Nephron (organoid): ENCODE data around the gene PCIF1.
A peak's percentile ranks its signal among the peaks of the same experiment; 100 is the strongest.

Experiments used
- H3K27ac Mint-ChIP-seq, 3 experiments: 2 replicates each; pipeline ENCODE4 v1.8.0; 2020; ENCODE audit warnings: mixed read lengths in 3 of 3, mild to moderate bottlenecking in 2 of 3, moderate library complexity in 1 of 3
- H3K27me3 Mint-ChIP-seq: 2 replicates; pipeline ENCODE4 v1.8.0; 2021; ENCODE audit warnings: low read depth, mild to moderate bottlenecking, moderate library complexity, mixed read lengths
- H3K36me3 Mint-ChIP-seq: 2 replicates; pipeline ENCODE4 v1.8.0; 2020; ENCODE audit warnings: low read depth, mixed read lengths
- H3K4me1 Mint-ChIP-seq: 2 replicates; pipeline ENCODE4 v1.8.0; 2020; ENCODE audit warnings: mixed read lengths
- H3K4me3 Mint-ChIP-seq, 3 experiments: 2 replicates each; pipeline ENCODE4 v1.8.0; 2020; ENCODE audit warnings: mild to moderate bottlenecking in 3 of 3, mixed read lengths in 3 of 3, moderate library complexity in 2 of 3
- H3K9me3 Mint-ChIP-seq: 2 replicates; pipeline ENCODE4 v1.8.0; 2020; ENCODE audit warnings: mixed read lengths
- CTCF ChIP-seq, 3 experiments: fragments of 200-600 bp; sonication (generic); IDR thresholded peaks; one replicate each; pipeline ENCODE4 v1.5.0; 2021; ENCODE audit warnings: antibody characterized with exemption in 3 of 3; ENCODE audit not compliant: unreplicated experiment in 3 of 3

Gene PCIF1

DNA sequence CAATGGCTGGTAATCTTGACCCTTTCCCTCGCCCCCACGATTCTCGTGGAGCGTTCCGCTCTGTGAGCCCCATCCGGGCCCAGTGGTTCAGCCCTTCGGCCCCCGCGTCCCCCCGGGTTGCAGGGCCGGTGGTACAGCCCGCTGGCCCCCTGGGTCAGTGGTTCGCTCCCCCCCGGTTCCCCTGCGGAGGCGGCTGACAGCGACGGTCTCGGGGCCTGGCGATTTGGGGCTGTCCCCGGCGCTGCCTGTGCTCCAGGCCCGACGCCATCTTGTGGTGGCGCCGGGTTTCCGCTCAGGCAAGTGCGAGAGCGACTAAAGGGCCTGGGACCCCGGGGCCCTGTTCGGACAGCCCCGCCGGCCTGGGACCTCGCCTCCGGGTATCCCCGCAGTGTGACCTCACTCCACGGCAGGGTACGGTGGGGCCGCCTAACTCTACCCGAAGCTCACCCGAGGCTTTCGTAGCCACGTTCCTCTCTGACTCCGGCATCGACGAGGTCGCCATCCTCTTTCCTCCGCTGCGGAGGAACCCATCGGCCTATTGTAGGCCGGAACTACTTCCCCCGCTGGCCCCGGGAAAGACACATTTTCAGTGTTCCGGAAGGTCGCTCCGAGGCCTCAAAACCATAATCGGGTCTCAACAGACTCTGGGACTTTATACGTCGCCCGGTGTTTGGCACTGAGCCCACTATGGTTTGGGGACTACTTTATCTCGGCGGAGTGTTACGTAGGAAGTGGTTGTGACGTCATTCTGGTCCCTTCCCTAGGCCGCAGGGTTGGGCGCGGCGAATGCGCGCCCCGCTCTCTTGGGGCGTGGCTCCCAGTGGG lies 37.4 kb downstream of the PCIF1 start, which contains the start of gene ZNF335:
Gene ZNF335, minus strand, starts transcription at position 529 of the 825 bp plus-strand sequence. CDS start 793 bp downstream, outside the sequence.
- peaks cover 15% of the 10 kb centered on the region for H3K27me3 Mint-ChIP-seq
- H3K27ac Mint-ChIP-seq, result peak within 1 kb of the TSS; percentile 100
- TF ChIP-seq CTCF (IDR thresholded peaks at IDR 0.05; ENCODE audit: unreplicated experiment in 3 of 3), result peak in 1 of 3 experiments; percentile 16
- H3K4me3 Mint-ChIP-seq, result peak within 1 kb of the TSS; percentile 87 to 90 (median 88)
- peaks cover 8% of the 10 kb centered on the region for H3K36me3 Mint-ChIP-seq
- H3K9me3 Mint-ChIP-seq, result no peaks in the 10 kb centered on the region
- H3K4me1 Mint-ChIP-seq, result peaks cover 13% of the 10 kb centered on the region

DNA sequence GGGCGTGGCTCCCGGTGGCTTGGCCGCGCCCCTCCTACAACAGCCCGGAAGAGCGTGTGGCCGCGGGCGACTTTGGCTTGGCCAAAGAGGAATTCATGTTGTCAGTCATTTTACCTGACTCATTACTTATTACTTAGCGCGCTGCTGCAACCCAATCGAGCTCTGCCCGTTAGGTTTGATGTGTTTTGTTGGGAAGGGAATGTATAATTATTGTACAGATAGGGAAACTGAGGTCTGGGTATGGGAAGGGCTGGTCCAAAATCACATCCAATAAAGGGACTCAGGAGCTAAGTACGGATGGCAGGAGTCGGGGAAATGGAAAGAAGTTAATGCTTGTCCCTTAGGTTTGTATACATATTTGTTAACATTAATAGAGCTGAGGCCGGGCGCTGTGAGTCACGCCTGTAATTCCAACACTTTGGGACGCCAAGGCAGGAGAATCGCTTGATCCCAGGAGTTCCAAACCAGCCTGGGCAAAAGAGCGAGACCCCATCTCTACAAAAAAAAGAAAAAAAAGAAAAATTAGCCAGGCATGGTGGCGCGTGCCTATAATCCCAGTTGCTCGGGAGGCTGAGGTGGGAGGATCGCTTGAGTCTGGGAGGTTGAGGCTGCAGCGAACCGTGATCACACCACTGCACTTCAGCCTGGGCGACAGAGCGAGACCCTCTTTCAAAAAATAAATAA lies 38.2 kb downstream of the PCIF1 start:
- H3K27me3 Mint-ChIP-seq, result peaks cover 15% of the 10 kb centered on the region
- H3K4me3 Mint-ChIP-seq, result peak overlapping the region; percentile 87 to 90 (median 88)
- peak overlapping the region; percentile 100 for H3K27ac Mint-ChIP-seq
- H3K4me1 Mint-ChIP-seq, result peaks cover 13% of the 10 kb centered on the region
- no peaks in the 10 kb centered on the region for H3K36me3 Mint-ChIP-seq
- no peaks in the 10 kb centered on the region for H3K9me3 Mint-ChIP-seq
- TF ChIP-seq CTCF (IDR thresholded peaks at IDR 0.05; ENCODE audit: unreplicated experiment in 3 of 3), result no peak

DNA sequence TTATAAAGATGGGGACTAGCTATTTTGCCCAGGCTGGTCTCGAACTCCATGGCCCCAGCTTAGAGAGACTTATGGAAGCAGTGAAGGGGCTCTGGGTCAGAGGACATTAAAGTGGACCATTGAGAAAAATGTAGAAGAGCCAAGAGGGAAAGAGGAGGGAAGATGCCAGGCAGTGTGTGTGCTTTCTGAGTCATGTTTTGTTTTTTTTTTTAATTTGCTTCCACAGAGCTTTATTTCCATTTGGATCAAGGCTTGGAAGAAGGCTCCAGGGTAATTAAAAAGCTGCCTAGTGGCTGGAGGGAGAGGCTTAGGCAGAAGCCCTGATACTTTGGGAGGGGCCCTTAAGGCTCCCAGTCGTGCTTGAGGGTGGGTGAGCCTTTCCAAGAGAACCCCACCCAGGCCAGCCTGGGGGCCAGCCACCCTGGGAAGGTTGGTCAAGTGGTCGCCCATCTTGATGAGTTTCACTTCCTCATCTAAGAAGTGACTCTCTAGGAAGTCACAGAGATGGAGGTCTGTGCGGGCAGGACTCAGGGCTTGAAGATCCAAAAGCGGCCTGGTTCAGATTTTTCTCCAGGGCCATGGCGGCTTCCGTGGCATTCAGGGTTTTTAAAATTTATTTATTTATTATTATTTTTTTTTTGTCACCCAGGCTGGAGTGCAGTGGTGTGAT lies 40.5 kb downstream of the PCIF1 start:
- Mint-ChIP-seq H3K9me3 (no peaks in the 10 kb centered on the region), H3K27me3 (peaks cover 23% of the 10 kb centered on the region), H3K36me3 (no peaks in the 10 kb centered on the region), H3K4me1 (peaks cover 11% of the 10 kb centered on the region), H3K4me3 (no peak overlapping the region), H3K27ac (no peak overlapping the region)
- no peak for TF ChIP-seq CTCF (IDR thresholded peaks at IDR 0.05; ENCODE audit: unreplicated experiment in 3 of 3)

DNA sequence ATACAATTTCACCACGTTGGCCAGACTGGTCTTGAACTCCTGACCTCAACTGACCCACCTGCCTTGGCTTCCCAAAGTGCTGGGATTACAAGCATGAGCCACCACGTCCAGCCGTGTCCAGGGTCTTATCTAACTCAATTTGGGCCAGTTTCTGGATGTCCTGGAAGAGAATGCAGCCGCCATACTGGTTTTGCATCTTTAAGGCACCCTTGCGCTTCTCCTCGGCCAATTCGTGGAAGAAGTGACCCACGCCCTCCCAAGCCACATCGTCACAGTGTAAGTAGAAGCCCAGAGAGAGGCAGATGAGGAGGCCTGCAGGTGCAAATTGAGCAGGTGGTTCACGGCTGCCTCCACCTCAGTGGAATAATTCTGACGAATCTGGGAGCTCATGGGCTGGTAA lies 41.2 kb downstream of the PCIF1 start:
- H3K4me1 Mint-ChIP-seq, result peaks cover 5% of the 10 kb centered on the region
- H3K9me3 Mint-ChIP-seq, result no peaks in the 10 kb centered on the region
- no peaks in the 10 kb centered on the region for H3K36me3 Mint-ChIP-seq
- no peak overlapping the region for H3K4me3 Mint-ChIP-seq
- no peak overlapping the region for H3K27ac Mint-ChIP-seq
- no peak for TF ChIP-seq CTCF (IDR thresholded peaks at IDR 0.05; ENCODE audit: unreplicated experiment in 3 of 3)
- peaks cover 23% of the 10 kb centered on the region for H3K27me3 Mint-ChIP-seq

- Mint-ChIP-seq H3K9me3 (no peaks in the 10 kb centered on the region), H3K4me3 (no peak overlapping the region), H3K27me3 (peaks cover 23% of the 10 kb centered on the region), H3K4me1 (peaks cover 5% of the 10 kb centered on the region), H3K36me3 (no peaks in the 10 kb centered on the region), H3K27ac (no peak overlapping the region)
- TF ChIP-seq CTCF (IDR thresholded peaks at IDR 0.05; ENCODE audit: unreplicated experiment in 3 of 3), result no peak
These were observed 41.6 kb downstream of the PCIF1 start for GRCh38 chr20:45976086-45976485.
